GM13976 (cell line): Measurements from ENCODE around the gene NOP16.

ENCODE experiments used
- DNase-seq: peaks from one replicate; pipeline ENCODE4 v3.0.0; 2012; ENCODE audit warnings: low spot score
- in situ Hi-C: fragments of 300-500 bp; cut with MboI; formaldehyde crosslinking; loops from one replicate; pipeline ENCODE4 v1.12.0; 2022; ENCODE audit warnings: low sequenced_read_pairs, mixed read lengths, inconsistent platforms; ENCODE audit not compliant: unreplicated experiment
- TF ChIP-seq, protein P1 (sequence below): IDR thresholded peaks from 2 replicates; pipeline ENCODE4 v1.5.1; 2012; ENCODE audit warnings: borderline replicate concordance, mild to moderate bottlenecking; ENCODE audit not compliant: insufficient read depth; ENCODE audit errors: extremely low read depth, missing control alignments, control extremely low read depth

The NOP16 gene

DNA sequence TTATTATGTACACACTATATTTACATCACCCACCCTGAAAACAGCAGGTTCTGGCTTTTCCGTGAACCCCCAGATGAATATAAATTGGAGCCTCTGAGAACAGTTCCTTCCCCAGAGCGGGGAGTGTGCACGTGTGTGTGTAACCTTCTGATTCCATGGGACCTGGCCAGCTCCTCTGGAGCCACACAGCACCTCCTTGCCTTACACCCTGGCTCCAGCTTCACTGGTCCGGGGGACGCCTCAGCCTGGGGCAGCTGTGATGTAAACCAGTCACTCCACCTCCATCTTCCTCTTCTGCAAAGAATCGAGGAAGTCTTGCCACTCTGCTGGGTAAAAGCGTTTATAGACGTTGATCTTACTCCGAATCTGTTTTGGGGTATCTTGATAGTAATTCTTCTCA, 4.4 kb downstream of the NOP16 start:
- TF ChIP-seq, protein P1, sequence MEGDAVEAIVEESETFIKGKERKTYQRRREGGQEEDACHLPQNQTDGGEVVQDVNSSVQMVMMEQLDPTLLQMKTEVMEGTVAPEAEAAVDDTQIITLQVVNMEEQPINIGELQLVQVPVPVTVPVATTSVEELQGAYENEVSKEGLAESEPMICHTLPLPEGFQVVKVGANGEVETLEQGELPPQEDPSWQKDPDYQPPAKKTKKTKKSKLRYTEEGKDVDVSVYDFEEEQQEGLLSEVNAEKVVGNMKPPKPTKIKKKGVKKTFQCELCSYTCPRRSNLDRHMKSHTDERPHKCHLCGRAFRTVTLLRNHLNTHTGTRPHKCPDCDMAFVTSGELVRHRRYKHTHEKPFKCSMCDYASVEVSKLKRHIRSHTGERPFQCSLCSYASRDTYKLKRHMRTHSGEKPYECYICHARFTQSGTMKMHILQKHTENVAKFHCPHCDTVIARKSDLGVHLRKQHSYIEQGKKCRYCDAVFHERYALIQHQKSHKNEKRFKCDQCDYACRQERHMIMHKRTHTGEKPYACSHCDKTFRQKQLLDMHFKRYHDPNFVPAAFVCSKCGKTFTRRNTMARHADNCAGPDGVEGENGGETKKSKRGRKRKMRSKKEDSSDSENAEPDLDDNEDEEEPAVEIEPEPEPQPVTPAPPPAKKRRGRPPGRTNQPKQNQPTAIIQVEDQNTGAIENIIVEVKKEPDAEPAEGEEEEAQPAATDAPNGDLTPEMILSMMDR, result no peak
- no peak for DNase-seq
- in situ Hi-C loops, result no loop called here

DNA sequence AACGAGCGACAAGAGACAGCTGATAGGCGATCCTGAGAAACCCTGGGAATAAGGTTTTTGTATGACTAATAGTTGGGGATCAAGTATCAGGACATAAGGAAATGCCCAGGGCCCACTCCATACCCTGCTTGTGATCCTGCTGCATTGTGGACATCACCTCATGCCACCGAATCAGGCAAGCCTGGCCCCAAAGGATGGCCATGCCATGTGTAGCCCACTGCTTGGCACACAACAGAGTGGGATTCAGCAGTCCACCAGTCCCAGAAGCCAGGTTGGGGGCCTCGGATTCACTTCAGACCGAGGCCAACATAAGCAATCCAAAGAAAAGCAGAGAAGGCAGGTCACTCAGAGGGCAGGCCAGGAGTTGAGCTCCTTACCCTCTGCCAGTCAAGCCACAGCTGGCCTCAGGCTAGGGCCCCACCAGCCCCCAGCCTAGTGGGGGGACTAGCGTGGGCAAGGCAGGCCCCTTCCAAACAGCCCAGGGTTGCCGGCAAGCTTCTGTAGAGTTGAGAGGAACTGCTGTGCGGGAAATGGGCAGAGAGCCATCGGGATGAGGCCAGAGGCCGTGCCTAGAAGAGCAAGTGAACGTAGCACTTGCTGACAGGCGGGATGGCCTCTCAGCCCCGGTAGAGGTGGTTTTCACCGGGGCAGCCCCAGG, 5.0 kb downstream of the NOP16 start:
- DNase-seq, result no peak
- TF ChIP-seq, protein P1, result no peak
- in situ Hi-C loops, result no loop called here

DNA sequence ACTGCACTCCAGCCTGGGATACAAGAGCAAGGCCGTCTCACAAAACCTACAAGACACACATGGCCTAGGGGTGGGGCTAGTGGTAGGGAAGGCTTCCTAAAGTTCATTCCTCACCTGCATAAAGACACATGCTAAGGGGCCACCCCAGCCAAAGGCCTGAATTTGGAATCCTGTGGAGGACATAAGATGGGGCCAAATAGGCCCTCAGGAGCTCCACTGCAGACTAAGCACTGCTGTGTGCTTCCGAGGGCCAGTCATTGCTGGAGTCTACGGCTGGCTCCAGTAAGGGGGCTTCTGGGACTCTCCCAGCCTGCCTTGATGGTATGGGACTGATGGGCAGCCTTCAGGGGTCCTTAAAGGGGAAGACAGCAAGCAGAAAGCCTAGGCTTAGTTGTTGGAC, 5.7 kb downstream of the NOP16 start:
- no peak for DNase-seq
- in situ Hi-C loops, result no loop called here
- TF ChIP-seq, protein P1, result no peak

DNA sequence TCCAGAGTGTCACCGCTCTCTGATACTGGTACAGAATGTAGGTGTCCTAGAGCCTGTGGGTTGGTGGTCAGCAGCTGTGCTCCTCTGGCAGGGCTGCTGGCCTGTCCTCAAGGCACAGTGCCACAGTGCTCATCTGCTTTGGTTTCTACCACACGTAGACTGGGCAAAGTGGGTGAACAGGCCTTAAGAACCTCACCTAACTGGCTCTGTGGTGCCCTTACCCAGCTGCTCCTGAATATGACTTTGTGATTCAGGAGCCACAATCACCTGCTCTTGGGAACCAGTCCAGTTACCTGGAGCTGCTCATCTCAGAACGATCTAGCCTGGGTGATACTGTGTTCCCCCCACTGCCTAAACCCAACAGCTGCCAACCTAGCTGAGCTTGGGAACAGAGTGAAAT, 6.4 kb downstream of the NOP16 start:
- TF ChIP-seq, protein P1, result no peak
- no peak for DNase-seq
- in situ Hi-C loops, result no loop called here

DNA sequence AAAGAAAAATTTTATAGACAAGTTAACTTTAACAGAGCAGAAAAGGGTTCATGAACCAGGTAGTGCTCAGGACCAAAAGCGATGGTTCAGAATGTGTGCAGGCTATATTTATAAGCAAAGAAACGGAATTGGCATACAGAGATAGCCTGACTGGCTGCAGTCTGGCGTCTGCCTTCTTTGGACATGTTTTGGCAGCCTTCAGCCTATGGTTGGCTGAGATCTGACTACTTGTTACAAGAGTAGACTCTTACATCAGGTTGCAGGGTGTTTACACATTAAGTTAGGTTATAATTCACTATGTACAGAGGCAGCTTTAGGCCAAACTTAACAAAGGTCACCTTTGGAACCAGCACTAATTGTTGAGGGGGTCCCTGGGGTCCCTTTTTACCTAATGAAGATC, 7.0 kb downstream of the NOP16 start:
- in situ Hi-C loops, result no loop called here
- TF ChIP-seq, protein P1, result no peak
- no peak for DNase-seq

DNA sequence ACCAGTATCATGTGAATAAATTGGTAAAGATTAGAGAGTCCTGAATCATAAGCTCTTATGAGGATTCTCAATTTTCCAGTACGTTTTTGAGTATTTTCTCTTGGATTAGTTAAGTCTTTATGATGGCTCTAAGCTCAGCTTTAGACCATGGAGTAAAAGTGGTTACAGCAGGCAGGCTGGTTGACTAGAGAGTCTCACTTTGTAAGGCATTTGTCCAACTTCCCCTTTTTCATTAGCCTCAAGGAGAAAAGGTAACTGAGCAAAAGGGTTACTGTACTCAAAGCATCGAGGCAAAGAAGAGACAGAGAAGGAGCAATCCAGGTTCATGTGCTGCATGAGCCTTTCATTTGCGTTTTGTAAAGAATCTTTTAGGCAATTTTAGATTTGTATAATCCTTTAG, 8.5 kb downstream of the NOP16 start:
- in situ Hi-C loops, result no loop called here
- TF ChIP-seq, protein P1, result no peak
- peak; percentile 61 for DNase-seq
